ENCODE data around the gene PRAMEF20.

PRAMEF20 gene

GRCh38 chr1:13465515-13465914 is 55.3 kb downstream of the PRAMEF20 start:
- no peak for DNase-seq

GRCh38 chr1:13469343-13469742 is 59.1 kb downstream of the PRAMEF20 start:
- no peak for DNase-seq
